Left lung (tissue), 10 donors: Measurements from ENCODE around the gene ADAM23. TPM values are rescaled to one million over a fixed set of nuclear protein-coding genes. Genes with fewer than 3 reads are reported as not detected.

Experiments used
- ATAC-seq: fragments of 200-7000 bp; cut with Tn5 transposase; one replicate; pipeline ENCODE4 v1.9.1; 2020; ENCODE audit warnings: moderate library complexity
- DNase-seq, 4 donors: peaks; one replicate each; pipeline ENCODE4 v3.0.0-alpha.2; 2013 to 2020
- H3K27ac ChIP-seq, 2 donors: fragments of 200-600 bp; sonication (generic) in 1 of 2; one replicate each; pipeline versions ENCODE4 v1.5.0 to v1.8.0; 2020 to 2021
- H3K27me3 ChIP-seq, 2 donors: fragments of 200-600 bp; sonication (generic) in 1 of 2; one replicate each; pipeline versions ENCODE4 v1.5.0 to v1.8.0; 2020 to 2021
- H3K36me3 ChIP-seq, 2 donors: fragments of 200-600 bp; sonication (generic) in 1 of 2; one replicate each; pipeline versions ENCODE4 v1.5.0 to v1.8.0; 2020 to 2021
- H3K4me1 ChIP-seq, 2 donors: fragments of 200-600 bp; one replicate each; pipeline ENCODE4 v1.8.0; 2021
- H3K4me3 ChIP-seq, 2 donors: fragments of 200-600 bp; sonication (generic) in 1 of 2; one replicate each; pipeline versions ENCODE4 v1.5.0 to v1.8.0; 2020 to 2021; ENCODE audit warnings: mild to moderate bottlenecking in 1 of 2
- H3K9me3 ChIP-seq, 2 donors: fragments of 200-600 bp; sonication (generic) in 1 of 2; one replicate each; pipeline versions ENCODE4 v1.5.0 to v1.8.0; 2020 to 2021
- CTCF ChIP-seq, 2 donors: fragments of 200-600 bp; sonication (generic) in 1 of 2; IDR thresholded peaks; one replicate each; pipeline versions ENCODE4 v1.5.0 to v1.8.0; 2021; ENCODE audit warnings: antibody characterized with exemption in 2 of 2
- intact Hi-C, 2 donors: fragments of 100-400 bp; cut with DNase I; formaldehyde crosslinking; loops; one replicate each; pipeline versions ENCODE4 v1.11.2 to v1.14.2; 2022
- polyA plus RNA-seq, 6 donors: library from polyadenylated mRNA; unstranded; fragments of 120-200 nt; gene quantifications; one replicate each; pipeline ENCODE4 v1.2.1, GENCODE V29; 2013; ENCODE audit not compliant: insufficient read length in 6 of 6
- total RNA-seq, 2 donors: library from RNA; stranded (reverse); fragmentation: NEBNext Ultra II Directional; extraction: Animal tissue kit (Norgen Biotek cat#: 25700); gene quantifications; one replicate each; pipeline ENCODE4 v1.2.1, GENCODE V29; 2021
- donor health status: DM: no; HTN: yes; CAD: no.
- donor health status: DM: no; HTN: no; CAD: no.

ADAM23 gene
- total and polyA plus RNA-seq, 8 donors = 2.2 to 7.9 (median 5.3) TPM

- ATAC-seq = no peak
- H3K4me3 ChIP-seq = no peak overlapping the region
- no peak for TF ChIP-seq CTCF (IDR thresholded peaks at IDR 0.05)
- H3K4me1 ChIP-seq = no peaks in the 10 kb centered on the region
- H3K9me3 ChIP-seq = no peaks in the 10 kb centered on the region
- H3K27ac ChIP-seq = no peak overlapping the region
- H3K36me3 ChIP-seq = no peaks in the 10 kb centered on the region
- intact Hi-C loops = no loop called here
- DNase-seq = no peak
- H3K27me3 ChIP-seq = peaks cover 0 to 6% of the 10 kb centered on the region in 2 donors
Observed at GRCh38 chr2:206456078-206456754, 12.9 kb downstream of the ADAM23 start.

GRCh38 chr2:206457188-206457634 lies 13.9 kb downstream of the ADAM23 start:
- no peaks in the 10 kb centered on the region for H3K4me1 ChIP-seq
- H3K27me3 ChIP-seq = peaks cover 0 to 6% of the 10 kb centered on the region in 2 donors
- H3K9me3 ChIP-seq = no peaks in the 10 kb centered on the region
- intact Hi-C loops = no loop called here
- ATAC-seq (no peak), DNase-seq (no peak)
- no peak overlapping the region for H3K27ac ChIP-seq
- TF ChIP-seq CTCF (IDR thresholded peaks at IDR 0.05) = no peak
- no peak overlapping the region for H3K4me3 ChIP-seq
- H3K36me3 ChIP-seq = no peaks in the 10 kb centered on the region

- H3K9me3 ChIP-seq = no peaks in the 10 kb centered on the region
- no peak for ATAC-seq
- no peak for TF ChIP-seq CTCF (IDR thresholded peaks at IDR 0.05)
- H3K4me1 ChIP-seq = no peaks in the 10 kb centered on the region
- no peaks in the 10 kb centered on the region for H3K36me3 ChIP-seq
- intact Hi-C loops = no loop called here
- H3K27ac ChIP-seq = no peak overlapping the region
- no peak overlapping the region for H3K4me3 ChIP-seq
- H3K27me3 ChIP-seq = no peaks in the 10 kb centered on the region
- no peak for DNase-seq
Observed at GRCh38 chr2:206462240-206462854, 19.0 kb downstream of the ADAM23 start.

- H3K27me3 ChIP-seq = no peaks in the 10 kb centered on the region
- no peaks in the 10 kb centered on the region for H3K4me1 ChIP-seq
- no peak overlapping the region for H3K4me3 ChIP-seq
- no peak overlapping the region for H3K27ac ChIP-seq
- DNase-seq (no peak), ATAC-seq (no peak)
- intact Hi-C loops = no loop called here
- TF ChIP-seq CTCF (IDR thresholded peaks at IDR 0.05) = no peak
- no peaks in the 10 kb centered on the region for H3K36me3 ChIP-seq
- H3K9me3 ChIP-seq = peaks cover 0 to 8% of the 10 kb centered on the region in 2 donors
Observed at GRCh38 chr2:206463685-206464084, 20.4 kb downstream of the ADAM23 start.

GRCh38 chr2:206464597-206464996 lies 21.3 kb downstream of the ADAM23 start:
- H3K9me3 ChIP-seq = peaks cover 0 to 8% of the 10 kb centered on the region in 2 donors
- H3K4me3 ChIP-seq = no peak overlapping the region
- H3K36me3 ChIP-seq = no peaks in the 10 kb centered on the region
- H3K27ac ChIP-seq = no peak overlapping the region
- DNase-seq (no peak), ATAC-seq (no peak)
- H3K27me3 ChIP-seq = no peaks in the 10 kb centered on the region
- no peaks in the 10 kb centered on the region for H3K4me1 ChIP-seq
- intact Hi-C loops = no loop called here
- TF ChIP-seq CTCF (IDR thresholded peaks at IDR 0.05) = no peak
